Measurements from ENCODE around the gene FARSB.
"Not testable (repeated sequence)": the region's sequence is repeated elsewhere in the genome, so short reads cannot be mapped to it uniquely, and the experiment has no call there.

Gene FARSB

DNA sequence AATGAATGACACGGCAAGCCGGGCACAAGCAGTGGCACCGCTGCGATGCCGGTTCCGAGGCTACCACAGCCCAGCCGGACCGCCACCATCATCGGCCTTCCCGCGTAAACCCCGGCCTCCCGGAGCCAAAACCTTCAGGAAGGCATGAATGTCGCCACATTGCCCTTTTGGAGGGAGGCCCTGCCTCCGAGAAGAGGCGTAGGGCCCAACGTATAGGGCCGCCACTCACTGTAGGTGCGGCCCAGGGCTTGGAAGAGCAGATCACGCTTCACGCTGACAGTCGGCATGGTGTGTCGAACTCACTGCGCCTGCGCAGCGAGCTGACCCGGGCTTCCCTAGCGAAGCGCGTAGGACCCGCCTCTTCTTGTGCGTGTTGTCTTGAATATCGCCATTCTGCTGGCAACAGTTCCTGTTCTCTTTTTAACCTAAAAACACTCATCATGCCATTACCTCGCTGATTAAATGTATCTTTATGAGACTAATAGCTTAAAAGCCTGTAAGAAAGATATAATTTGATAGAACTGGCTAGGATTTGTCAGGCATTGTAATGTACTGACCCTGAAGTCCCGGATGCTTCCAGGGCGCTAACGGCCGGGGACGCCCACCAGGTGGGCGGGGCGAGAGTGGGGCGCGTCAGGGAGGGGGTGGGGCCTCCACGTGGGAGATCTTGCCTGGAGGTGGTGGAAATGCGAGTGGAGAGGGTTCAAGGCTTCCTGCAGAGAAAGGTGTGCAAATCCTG is at the start of gene FARSB:
FARSB (minus strand) TSS at position 306 of the 739 bp plus-strand sequence; CDS start at position 287, 19 bp downstream.
- DNase-seq = peak; percentile 93

DNA sequence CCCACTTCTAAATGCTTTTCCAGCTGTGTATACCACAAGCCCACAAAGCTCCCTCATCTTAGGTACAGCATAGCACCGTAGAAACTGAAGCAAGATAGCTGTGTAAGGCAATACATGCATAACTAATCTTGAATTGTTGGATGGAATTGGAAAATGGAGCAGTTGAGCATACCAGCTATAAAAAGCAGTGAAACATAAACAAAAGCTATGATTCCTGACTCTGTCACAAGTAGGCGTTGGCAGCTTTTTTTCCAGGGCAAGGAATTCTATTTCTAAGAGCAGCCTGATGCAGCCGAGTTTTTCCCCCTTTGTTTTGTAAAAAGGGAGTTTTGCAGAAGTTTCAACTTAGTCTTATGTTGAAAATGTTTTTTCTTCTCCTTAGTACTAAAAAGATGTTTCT is 48.0 kb upstream of the FARSB start:
- no peak for DNase-seq

DNA sequence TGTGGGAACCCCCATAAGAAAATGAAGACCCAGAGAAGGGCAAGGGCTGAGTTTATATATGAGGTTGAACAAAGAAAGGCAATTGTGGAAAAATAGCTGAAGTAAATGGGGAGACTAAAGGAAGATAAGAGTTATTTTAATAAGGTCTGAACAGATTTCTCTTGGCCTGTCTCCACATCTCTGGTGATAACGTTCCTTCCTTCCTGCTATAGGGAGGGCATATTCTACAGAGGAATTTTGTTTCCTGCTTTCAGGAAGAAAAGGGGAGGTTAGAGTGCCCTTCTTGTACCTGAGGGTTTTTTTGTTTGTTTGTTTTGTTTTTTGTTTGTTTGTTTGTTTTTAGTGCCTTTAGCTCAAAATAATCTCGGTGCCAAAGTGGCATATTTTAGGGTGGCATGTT is 47.2 kb upstream of the FARSB start:
- no peak for DNase-seq

DNA sequence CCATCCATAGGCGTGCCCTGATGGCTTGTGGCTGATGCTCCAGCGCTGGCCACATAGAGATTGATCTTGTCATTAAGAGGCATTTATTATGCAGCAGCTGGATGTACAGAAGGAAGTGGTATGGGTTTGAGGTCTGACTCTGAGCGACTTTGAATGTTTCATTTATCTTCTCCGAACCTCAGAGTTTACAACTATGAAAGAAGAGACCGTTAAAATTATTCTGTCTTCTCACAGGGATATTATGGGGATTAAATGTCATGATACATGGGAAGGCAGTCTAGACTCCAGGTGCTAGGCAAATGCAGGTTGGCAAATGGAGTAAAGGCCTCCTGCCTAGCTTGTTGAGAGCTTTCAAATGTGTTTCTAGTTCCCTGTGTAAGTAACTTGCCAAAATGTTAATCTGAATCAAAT is 45.8 kb upstream of the FARSB start:
- DNase-seq = no peak

DNA sequence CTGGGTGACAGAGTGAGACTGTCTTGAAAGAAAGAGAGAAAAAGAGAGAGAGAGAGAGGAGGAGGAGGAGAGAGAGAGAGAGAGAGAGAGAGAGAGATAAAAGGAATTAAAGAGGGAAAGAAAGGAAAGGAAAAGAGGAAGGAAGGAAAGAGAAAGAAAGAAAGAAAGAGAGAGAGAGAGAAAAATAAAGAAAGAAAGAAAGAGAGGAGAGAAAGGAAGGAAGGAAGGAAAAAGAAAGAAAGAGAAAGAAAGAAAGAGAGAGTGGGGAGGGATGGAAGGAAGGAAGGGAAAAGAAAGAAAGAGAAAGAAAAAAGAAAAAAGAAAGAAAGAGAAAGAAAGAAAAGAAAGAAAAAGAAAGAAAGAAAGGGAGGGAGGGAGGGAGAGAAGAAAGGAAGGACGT is 45.3 kb upstream of the FARSB start:
- DNase-seq = no peak

DNA sequence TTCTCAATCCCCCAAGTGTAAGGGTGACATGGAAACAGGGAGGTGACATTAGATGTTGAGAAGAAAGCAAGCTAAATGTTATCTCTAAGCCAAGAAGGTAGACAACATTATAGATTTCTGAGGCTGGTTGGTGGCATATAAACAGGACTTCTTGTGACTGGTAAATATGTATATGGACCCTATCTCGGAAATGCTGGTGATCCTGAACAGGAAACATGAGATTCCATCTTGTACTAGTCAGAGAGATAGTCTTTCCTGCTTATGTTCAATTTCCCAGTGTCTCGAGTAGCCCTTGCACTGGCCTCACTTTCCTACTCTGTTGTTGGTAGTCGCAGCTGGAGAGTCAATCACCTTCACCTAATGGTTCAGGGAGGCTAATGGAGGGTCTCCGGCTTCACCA is 42.4 kb upstream of the FARSB start:
- no peak for DNase-seq

DNA sequence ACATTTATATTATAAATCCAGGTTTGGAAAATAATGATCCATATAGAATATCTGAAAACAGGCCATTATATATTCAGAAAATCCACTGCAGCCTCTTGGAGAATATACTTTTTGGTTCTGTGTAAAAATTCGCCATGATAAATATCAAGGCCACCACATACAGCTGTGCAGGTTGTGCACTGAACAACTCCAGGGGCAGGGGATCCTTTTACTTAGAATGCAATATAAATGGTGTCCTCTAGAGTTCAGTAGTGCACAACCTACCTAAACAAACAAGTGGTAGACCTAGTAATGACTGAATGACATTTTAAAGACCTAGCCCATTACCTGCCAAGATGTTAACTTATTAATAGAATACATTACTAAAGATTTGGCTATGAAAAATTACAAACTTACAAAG is 37.9 kb upstream of the FARSB start:
- DNase-seq = peak; percentile 34

DNA sequence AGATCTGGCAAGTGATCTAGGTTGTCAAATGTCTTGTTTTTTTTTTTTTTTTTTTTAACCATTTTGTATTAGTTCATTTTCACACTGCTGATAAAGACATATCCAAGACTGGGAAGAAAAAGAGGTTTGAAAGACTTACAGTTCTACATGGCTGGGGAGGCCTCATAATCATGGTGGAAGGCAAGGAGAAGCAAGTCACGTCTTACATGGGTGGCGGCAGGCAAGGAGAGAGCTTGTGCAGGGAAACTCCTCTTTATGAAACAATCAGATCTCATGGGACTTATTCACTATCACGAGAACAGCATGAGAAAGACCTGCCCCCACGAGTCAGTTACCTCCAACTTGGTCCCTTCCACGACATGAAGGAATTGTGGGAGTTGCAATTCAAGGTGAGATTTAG is 37.5 kb upstream of the FARSB start:
- not testable (repeated sequence) for DNase-seq

DNA sequence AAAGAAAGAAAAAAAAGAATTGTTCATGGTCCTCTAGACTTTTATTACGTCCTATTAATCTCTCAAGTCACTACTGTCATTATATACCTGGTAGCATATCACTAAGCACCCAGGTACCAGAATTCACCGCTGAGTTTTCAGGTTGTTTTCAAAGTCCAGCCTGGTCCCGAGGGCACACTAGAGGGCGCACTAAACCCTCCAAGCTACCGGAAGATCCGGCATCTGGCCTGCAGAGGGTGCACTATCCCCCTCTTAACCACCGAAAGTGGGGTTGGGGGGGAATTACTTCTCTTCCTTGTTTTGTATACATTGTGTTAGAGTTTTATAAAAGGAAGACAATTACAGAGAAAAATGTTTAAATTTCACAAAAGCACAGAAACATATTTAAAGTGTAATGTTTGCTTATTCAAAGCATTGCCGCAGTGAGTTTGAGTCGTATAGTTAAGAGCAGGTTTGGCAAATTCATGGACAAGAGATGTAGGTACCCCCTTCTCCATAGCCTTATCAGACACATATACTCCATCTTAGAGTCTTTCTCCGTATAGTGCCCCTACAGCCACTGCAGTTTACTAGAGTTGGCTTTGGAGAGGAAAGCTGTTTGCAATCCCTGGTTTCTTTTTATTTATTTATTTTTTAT is 34.8 kb upstream of the FARSB start:
- peak; percentile 40 for DNase-seq

DNA sequence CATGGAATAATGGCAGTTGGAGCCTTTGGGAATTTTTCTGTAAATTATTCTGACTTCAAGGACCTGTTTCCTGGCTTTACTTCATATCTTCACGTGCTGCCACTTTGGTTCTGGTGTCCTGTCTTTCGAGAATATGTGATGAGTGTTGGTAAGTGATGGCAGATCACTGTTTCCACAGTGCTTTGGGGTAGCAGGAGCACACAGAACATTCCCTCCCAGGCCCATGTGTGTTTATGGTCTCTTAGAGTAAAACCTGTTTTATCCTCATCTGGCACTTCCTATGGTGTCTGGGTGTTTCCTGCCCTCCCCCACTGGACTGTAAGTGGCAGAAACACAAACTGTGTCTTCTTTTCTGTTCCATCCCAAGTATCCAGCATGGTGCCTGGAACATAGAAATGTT is 33.4 kb upstream of the FARSB start:
- DNase-seq = no peak

DNA sequence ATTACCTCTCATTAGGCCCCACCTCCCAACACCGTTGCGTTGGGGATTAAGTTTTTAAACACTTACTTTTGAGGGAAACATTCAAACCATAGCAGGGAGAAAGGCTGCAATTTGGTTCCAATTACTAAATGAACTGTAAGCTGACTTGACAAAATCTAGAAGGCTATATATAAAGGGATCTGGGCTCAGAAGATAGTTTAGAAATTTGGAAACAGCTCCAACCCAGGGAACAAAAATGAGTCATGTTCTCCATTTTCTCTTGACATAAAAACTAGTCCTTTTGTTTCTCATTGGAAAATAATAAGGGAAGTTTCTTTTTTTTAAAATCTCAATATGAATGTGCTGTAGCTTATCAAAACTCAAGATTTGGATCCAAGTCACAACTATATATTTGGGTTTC is 33.0 kb upstream of the FARSB start:
- DNase-seq = no peak

DNA sequence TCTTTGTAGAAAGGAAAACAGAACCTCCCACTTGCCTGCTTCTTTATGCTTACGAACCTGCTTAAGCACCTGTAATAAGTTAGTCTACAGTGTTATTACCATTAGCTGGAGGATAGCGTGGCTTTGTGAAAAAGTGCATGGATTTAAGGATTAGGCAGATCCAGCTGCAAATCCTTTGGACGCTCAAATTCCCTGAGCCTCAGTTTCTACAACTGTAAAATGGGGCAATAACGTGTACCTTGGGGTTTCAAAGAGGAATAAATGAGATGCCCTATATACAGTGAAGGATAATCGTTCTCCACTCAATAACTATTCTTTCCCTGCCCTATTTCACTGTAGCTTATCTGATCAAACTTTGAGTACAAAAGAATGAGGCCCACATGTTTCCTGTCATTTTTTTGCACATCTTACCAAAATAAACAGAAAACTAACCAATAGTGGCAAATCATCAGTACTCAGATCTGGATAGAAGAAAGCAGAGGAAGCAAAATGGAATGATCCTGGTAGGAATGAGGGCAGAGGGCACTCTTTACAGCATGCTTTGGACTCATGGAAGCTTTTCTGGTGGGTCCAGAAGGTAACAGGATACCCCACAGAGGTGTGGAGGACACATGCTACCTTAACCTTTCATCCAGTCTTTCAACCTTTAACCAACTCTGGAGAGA is 30.3 kb upstream of the FARSB start:
- DNase-seq = no peak

DNA sequence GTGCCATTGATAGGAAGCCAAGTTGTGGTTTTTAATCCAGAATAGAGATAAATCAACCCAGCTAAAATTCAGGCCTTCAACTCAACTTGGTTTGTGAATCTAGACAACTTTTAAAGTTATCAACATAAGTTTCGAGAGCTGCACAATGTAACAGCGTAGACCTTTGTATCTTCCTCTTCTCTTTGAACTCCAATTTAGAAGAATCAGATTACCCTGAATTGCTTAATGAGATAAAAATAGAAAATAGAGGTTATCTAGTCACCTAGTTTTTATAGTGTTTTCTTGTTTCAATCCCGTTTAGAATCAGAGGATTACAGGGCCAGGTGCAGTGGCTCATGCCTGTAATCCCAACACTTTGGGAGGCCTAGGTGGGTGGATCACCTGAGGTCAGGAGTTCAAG is 27.9 kb upstream of the FARSB start:
- DNase-seq = no peak

DNA sequence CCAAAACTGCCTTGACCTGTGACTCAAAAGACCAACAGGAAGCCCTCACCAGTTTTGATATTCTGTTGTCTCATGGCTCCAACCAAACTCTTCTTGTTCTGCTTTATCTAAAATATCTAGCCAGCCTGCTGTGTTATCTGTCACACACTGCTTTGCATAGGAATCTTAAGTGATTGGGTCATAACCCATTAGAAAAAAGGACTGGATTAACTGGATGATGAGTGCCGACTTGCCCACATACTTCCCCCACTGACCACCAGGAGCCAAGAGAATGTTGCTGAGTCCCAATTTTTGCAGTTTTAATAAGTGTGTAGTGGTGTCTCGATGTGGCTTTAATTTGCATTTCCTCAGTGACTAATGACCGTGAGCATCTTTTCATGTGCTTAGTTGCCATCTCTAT is 22.1 kb upstream of the FARSB start:
- no peak for DNase-seq

DNA sequence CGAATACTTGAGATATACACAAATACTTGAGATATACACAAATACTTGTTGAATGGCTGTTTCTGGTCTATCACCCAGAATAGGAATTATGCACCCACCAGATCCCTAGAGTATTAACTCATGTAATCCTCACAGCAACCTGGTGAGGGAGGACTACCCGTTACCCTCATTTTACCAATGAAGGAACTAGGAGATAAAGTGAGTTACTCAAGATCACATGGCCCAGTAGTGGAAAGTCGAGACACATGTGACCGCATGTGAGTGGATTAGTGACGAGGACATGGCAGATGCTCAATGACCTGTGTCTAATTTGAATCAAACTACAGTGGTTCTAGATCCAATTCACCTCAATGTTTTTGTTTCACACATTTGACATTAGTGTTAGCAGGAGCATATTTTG is 18.0 kb upstream of the FARSB start:
- no peak for DNase-seq

DNA sequence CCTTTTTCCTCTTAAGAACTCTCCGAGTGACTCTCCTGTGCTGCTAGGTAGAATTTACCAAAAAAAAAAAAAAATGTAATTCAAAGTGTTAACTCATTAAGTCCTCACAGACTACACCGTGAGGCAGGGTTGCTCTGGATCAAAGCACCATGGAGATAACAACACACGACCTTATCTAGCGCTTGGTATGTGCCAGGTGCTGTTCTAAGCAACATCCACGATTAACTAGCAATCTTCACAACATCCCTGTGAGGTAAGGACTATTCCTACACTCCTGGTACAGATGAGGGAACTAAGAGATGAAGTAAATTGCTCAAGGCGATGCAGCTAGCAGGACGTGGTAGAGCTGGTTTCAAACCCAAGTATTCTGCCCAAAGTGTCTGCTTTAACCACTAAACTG is 17.4 kb upstream of the FARSB start:
- DNase-seq = no peak

DNA sequence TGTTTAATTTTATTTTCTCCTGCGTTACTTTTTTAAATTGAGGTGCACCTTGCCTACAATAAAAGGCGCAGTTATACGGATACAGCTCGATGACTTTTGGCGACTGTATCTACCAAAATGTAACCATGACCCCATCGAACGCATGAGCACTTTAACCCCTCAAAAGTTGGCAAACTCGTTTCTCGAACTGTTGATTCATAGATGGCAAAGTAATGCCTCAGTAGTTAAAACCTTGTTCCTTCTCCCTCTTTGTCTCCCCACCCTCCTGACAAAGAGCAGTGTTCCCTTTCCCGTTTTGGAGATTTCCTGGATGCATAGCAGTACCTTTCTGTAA is 16.1 kb upstream of the FARSB start:
- no peak for DNase-seq

DNA sequence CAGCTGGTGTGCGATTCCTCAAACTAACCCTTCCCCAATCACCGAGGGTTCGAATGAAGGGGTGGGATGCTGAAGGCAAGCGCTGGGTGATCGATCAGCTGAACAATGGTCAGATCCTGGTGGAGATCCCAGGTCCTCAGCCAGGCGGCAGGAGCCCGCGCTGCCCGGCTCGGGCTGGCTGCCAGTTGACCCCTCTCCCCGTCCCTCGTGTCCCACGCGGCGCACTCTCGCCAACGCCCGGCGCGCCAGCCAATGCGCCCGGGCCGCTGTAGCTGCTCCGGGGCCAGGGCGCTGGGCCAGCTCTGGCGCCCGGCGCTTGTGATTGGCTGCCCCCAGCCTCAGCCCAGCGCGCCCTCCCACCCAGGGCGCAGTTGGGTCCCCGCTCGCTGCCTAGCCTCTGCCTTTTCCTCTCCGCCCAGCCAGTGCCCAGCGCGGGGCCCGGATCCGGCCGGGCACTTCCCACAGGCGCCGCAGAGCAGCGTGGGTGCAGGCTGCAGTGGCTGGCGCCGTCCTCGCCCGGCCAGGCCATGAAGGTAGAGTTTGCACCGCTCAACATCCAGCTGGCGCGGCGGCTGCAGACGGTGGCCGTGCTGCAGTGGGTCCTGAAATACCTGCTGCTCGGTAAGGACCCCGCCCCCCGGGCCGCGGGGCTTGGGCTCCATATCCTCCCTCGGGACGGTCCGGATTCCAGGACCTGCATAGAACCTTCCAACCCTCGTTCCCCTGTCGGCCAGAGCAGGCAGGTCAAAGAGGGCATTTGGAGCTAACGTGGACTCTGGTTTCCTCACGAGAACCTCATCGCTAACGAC is 15.6 kb upstream of the FARSB start, which contains the start of gene MOGAT1:
MOGAT1 (plus strand) TSS at position 400 of the 809 bp plus-strand sequence; CDS start at position 528, 128 bp downstream.
- DNase-seq = no peak

DNA sequence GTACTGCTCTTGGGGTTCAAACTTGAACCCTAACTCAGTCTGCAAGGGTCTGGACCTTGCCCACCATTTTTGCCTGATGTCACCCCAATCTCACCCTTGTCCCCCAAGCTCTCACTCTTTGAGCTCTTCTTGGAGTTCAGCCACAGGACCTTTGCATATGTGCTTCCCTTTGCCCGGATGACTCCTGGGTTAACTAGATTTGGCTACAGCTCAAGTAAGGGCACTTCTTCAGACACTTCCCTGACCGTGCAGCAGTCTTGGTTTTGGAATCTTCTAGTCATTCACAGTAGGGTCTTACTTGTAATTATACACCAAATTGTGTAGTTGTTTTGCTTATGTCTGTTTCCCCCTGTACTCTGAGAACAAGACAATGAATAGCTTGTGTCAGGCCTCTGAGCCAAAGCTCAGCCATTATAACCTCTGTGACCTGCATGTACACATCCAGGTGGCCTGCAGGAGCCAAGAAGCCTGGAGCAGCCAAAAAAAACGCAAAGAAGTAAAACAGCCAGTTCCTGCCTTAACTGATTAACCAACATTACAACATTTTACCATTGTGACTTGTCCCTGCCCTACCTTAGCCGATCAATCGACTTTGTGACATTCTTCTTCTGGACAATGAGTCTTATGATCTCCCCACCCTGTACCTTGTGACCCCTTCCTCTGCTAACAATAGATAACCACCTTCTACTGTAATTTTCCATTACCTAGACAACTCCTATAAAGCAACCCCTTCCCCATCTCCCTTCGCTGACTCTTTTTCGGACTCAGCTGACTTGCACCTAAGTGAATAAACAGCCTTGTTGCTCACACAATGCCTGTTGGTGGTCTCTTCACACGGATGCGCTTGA is 14.5 kb upstream of the FARSB start:
- DNase-seq = no peak

DNA sequence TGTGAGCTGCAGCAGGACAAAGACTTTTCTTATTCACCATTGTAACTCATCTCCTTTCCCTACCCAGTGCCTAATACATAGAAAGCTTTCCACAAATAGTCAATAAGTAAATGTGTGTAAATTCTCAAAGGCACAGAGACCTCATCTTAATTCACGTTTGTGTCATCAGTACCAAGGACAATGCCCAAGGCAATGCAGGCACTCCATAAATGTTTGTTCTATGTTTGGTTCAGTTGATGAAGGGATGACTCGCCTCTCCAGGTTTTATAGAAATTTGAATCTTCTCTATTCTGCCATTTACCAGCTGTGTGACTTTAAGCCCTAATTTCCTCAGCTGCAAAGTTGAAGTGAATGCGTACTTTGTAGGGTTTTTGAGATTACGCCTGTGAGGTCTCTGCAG is 13.5 kb upstream of the FARSB start:
- DNase-seq = no peak

DNA sequence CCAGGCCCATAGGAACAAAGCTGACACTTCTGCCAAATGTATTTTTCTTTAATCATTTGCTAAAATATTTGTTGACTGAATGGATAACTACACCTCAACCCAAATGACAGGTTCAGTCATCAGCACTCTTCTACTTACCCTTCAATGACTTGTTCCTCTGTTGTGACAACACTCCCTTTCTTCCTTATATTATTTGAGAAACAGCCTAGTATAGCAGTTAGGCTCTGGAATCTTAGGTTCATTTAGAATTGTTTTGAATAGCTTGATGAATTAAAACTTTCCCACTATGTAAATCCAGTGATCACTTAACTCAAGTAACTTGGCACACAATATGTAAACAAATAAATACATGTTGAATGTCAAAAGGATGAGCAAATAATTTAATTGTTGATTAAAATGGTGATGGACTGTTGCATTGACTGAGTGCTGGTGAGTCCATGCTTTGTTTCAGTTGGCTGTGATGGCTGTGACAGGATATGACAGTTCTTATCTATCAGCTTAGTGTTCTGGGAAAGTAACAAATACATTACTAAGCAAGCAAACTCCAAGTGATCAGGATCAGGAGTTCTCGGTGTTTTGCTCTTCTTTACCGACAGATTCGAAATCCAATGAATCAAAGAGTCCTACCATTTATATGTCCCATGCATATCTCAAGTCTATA is 12.7 kb upstream of the FARSB start:
- no peak for DNase-seq

DNA sequence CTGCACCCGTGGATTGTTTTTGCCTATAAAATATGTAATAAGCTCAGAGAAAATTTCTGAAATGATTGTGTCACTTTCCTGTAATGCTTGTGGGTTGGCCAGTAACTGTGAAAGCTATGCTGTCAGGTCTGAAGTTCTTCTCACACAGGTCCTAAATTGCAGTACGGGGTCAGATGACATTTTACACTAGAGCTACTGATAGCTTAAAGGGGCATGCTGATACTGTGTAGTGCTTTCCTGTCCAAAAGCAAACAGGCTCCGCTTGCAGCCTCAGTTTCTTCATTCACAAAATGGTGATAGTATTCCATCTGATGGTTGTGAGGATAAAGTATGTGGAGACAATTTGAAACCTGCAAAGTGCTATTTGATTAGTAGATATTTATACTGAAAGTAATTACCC is 7.6 kb upstream of the FARSB start:
- DNase-seq = no peak

All from DMS153 (cell line).